GM12891 (cell line): Measurements from ENCODE around the gene ADAMTS15.

ENCODE experiments used
- DNase-seq: peaks from one replicate; pipeline ENCODE4 v3.0.0; 2011; ENCODE audit warnings: low spot score; ENCODE audit not compliant: insufficient read length
- FAIRE-seq: peaks from 2 replicates; lab custom pipeline; 2011; peaks lifted over from hg19 to GRCh38; lab: Jason Lieb, UNC
- PAX5 ChIP-seq: IDR thresholded peaks from 2 replicates; pipeline ENCODE4 v1.6.1; 2011; ENCODE audit warnings: low read length, moderate library complexity, mild to moderate bottlenecking; ENCODE audit not compliant: insufficient read depth, severe bottlenecking
- POLR2A ChIP-seq: IDR thresholded peaks from 2 replicates; pipeline ENCODE4 v1.6.1; 2011; ENCODE audit warnings: low read depth, low read length, control low read depth
- POLR2AphosphoS5 ChIP-seq: IDR thresholded peaks from 2 replicates; pipeline ENCODE4 v1.6.1; 2011; ENCODE audit warnings: low read depth, low read length, control low read depth
- POU2F2 ChIP-seq: IDR thresholded peaks from 2 replicates; pipeline ENCODE4 v1.6.1; 2011; ENCODE audit warnings: low read depth, mild to moderate bottlenecking, control low read depth, low read length, moderate library complexity
- SPI1 ChIP-seq: IDR thresholded peaks from 2 replicates; pipeline ENCODE4 v1.6.1; 2011; ENCODE audit warnings: low read depth, low read length, control low read depth
- TAF1 ChIP-seq: IDR thresholded peaks from 2 replicates; pipeline ENCODE4 v1.6.1; 2011; ENCODE audit warnings: low read depth, low read length, control low read depth

The ADAMTS15 gene

DNA sequence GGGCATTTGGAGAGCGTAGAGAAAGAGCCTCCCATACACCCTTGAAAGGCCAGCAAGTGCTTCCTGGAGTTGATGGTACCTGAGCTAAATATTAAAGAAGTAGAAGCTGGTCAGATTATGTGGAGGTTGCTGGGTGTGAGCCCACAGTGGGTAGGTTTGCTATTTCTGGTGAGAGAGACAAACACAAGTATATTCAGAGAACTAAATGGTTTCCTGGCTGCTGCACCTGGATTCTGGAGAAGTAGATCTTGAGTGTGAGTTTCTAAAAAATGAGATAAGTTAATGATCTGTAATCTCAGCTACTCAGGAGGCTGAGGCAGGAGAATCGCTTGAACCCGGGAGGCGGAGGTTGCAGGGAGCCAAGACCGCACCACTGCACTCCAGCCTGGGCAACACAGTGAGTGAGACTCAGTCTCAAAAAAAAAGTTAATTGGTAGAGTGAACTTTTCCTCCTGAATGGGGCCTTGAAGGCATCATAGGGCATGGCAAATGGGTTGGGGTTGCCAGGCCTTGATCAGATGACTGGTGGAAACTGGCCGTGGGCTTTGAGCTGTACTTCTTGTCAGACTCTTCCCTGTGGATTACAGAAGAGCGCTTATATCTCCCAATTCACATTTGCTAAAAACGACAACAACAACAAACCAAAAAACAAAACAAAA, 75.8 kb downstream of the ADAMTS15 start:
- FAIRE-seq (no peak), DNase-seq (no peak)
- TF ChIP-seq SPI1 (no peak), PAX5 (no peak)

DNA sequence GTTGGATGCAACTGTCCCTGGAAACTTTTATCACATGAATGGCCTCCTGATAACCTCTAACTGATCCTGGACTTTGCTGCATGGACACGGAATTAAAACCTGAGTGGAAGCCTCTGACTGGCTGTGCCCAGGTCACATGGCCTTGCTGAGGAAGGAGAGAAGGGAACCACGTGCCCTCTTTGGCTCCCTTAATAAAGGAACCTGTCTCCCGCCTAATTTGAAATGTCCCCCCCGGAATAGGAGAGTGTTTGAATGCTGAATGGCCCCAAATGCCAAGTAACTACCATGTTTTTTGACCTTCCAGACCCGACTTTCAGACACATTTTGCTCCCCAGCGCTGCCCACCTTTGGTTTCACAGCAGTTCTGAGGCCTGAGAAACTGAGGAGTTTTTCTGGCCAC, 76.9 kb downstream of the ADAMTS15 start:
- TF ChIP-seq POLR2A (no peak), PAX5 (no peak), TAF1 (no peak), SPI1 (no peak), POLR2AphosphoS5 (no peak), POU2F2 (no peak)
- FAIRE-seq (no peak), DNase-seq (no peak)
